AG09309 (cell line): Measurements from ENCODE around the gene AKT1S1.

Source experiments
- DNase-seq: peaks from one replicate; pipeline ENCODE4 v3.0.0-alpha.2; 2010; ENCODE audit warnings: low read depth
- H3K4me3 ChIP-seq: 2 replicates; pipeline ENCODE4 v1.5.1; 2011; ENCODE audit warnings: mild to moderate bottlenecking, low read depth, low read length, moderate library complexity; ENCODE audit not compliant: control insufficient read depth
- TF ChIP-seq, protein P1 (sequence below): IDR thresholded peaks from 2 replicates; pipeline ENCODE4 v1.5.1; 2011; ENCODE audit warnings: mild to moderate bottlenecking, low read depth, low read length, inconsistent platforms; ENCODE audit not compliant: insufficient read depth, control insufficient read depth; ENCODE audit errors: missing control alignments

Gene AKT1S1

DNA sequence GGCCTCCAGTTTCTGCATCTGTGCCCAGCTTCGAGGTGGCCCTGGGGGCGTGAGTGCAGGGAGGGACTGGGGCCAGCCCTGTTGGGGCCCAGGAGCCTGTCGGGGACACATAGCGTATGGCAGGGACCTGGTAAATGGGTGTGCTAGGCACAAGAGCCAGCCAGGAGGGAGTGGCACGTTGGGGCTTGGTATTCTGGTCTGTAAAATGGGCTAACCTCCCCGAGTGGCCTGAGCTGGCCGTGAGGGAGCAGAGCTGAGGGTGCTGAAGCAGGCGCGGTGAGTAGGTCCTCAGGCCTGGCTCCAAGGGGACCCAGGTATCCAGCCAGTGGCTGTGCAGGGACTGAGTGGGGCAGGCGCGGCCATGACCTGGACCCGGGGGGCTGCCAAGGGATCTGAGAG is 21.9 kb downstream of the AKT1S1 start:
- DNase-seq: no peak
- H3K4me3 ChIP-seq: no peak overlapping the region
- TF ChIP-seq, protein P1, sequence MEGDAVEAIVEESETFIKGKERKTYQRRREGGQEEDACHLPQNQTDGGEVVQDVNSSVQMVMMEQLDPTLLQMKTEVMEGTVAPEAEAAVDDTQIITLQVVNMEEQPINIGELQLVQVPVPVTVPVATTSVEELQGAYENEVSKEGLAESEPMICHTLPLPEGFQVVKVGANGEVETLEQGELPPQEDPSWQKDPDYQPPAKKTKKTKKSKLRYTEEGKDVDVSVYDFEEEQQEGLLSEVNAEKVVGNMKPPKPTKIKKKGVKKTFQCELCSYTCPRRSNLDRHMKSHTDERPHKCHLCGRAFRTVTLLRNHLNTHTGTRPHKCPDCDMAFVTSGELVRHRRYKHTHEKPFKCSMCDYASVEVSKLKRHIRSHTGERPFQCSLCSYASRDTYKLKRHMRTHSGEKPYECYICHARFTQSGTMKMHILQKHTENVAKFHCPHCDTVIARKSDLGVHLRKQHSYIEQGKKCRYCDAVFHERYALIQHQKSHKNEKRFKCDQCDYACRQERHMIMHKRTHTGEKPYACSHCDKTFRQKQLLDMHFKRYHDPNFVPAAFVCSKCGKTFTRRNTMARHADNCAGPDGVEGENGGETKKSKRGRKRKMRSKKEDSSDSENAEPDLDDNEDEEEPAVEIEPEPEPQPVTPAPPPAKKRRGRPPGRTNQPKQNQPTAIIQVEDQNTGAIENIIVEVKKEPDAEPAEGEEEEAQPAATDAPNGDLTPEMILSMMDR: no peak

DNA sequence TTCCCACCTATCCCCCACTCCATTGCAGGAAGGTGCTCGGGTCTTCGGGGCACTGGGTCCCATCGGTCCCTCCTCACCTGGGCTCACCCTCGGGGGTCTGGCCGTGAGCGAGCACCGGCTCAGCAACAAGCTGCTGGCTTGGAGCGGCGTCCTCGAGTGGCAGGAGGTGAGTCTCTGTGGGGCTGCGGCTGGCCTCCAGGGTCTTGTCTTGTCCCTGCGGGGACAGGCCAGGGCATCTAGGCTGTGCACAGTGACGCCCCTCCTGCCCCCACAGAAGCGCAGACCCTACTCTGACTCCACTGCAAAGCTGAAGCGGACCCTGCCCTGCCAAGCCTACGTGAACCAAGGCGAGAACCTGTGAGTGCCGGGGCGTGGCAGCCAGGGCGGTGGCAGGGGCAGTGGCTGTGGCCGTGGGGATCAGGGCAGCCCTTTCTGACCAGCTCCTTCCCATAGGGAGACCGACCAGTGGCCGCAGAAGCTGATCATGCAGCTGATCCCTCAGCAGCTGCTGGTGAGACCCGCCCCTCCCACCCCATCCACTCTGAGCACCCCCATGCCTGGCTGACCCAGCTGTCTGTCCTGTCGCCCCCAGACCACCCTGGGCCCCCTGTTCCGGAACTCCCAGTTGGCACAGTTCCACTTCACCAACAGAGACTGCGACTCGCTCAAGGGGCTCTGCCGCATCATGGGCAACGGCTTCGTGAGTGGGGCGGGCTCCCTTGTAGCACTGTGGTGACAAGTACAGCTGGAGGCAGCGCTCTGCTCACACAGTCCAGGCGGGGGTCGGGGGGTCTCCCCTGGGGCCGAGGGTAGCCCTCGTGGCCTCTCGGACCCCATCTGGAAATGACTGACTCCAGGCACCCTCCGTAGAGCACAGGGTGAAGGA is 22.5 kb downstream of the AKT1S1 start:
- H3K4me3 ChIP-seq: no peak overlapping the region
- DNase-seq: no peak
- TF ChIP-seq, protein P1: no peak

DNA sequence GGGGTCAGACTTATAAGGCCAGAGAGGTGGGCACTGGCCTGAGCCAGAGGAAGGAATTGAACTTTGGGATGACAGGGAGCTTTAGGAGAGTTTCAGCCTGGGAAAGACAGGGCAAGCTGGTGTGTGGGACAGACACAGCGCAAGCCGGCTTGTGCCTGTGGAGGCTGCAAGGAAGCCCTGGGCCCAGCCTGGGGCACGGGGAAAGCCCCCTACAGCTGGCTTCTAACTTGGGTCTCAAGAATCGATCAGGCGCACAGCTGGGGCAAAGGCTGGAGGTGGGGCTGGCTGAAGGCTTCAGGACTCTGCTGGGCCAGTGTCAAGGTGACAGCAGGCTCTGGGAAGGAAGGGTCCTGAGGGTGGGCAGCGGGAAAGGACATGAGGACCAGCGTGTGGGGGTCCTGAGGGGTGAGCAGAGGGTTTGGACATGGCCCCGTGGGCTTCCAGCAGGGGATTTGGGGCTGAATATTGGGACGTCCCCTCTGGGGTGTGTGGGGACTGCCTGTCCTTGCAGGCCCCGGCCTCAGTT is 23.2 kb downstream of the AKT1S1 start:
- TF ChIP-seq, protein P1: no peak
- no peak overlapping the region for H3K4me3 ChIP-seq
- no peak for DNase-seq

DNA sequence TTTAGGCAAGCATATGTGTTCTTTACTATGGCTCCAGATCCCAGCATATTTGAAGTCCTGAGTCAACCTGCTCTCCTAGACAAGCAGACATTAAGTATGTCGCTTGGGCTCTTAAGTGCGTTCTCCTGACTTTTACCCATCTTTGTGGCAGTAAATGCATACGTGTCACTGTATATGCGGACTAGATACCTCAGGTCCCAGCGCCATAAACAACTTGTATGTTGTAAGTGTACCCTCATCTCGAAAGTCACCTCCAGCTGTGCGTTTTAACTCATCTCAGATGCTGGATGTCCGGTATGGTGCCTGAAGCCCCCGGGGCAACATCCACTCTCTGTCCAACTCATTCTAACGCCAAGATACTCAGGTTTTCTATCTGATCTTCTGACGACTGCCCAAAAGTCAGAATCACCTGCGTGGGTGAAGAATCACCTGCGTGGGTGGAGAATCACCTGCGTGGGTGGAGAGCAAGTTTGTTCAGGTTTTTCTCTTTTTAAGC is 24.5 kb downstream of the AKT1S1 start:
- DNase-seq: no peak
- TF ChIP-seq, protein P1: no peak
- peak overlapping the region; percentile 87 for H3K4me3 ChIP-seq

DNA sequence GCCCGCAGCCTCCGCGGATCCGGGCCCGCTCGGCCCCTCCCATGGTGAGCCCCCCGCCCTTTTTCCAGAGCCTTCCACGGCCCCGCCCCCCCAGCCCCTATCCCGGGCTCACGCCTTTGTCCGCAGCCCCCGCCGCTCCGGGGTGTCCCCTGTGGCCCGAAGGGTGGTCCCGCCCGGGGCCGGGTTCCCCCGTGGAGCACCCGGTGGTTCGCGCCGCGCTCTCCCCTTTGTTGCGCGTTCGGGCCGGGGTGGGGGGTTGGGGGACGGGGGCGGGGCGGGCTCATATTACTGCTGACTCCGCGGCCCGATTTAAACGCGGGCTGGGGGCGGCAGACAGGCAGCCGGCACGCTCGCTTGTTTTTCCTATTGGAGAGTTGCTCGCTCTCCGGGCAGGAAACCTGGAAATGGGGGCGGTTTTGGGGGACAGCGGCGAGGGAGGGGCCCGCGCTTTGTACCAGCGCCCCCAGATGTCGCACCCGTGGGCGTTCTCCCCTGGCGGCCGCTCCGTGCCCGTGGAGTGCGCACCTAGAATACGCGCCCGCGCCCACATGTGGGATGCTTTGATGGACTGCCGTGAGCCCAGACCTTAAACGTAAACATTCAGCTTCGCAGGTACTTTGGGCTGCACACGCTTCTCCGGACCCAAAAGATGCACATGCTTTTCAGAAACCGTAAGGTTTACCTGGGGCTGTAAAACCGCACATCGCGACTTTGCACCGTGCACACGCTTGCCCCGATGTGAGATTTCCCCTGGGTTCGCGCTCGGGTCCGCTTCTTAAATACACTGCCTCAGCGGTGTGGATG is 25.5 kb downstream of the AKT1S1 start:
- no peak for DNase-seq
- TF ChIP-seq, protein P1: no peak
- H3K4me3 ChIP-seq: peak overlapping the region; percentile 87

DNA sequence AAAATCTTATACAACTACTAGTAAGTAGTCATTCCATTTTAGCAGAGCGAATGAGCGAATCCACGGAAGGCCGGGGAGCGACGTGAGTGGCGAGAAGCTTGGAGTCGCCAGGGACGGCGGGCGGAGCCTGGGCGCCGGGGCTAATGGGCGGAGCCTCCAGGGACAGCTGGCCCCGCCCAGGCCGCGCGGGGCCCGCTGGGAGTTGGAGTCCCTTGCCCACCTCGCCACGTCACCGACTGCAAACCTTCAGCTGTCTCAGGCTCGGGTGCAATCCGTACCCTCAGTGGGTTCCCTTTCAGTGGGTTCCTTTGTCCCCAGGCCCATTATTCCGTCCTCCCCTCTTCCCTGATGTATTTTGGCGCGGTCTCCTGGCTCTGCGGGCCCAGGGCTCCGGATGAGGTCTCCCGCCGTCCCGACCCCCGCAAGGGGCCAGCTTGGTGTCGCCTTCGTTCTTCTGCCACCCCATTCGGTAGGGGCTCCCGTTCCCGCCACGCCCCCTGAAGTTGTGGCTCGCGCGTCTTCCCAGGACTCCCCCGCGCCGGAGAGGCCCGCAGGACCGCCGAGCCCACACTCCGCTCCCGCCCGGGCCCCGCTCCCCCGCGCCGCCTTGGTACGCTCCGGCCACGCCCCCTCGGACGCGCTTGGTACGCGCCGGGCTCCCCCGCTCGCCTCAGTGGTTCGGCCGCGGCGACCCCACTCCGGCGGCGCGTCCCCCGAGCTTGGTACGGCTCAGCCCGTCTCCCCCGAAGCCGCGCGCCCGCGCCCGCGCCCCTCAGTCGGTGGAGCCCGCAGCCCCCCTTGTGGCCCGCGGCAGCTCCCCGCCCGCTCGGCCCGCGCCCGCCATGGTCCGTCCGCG is 26.4 kb downstream of the AKT1S1 start, which contains the start of gene PTOV1:
Gene PTOV1 (plus strand): TSS at position 673 of the 856 bp plus-strand sequence.
- TF ChIP-seq, protein P1: no peak
- H3K4me3 ChIP-seq: peak within 1 kb of the TSS; percentile 87
- DNase-seq: peak; percentile 56
